Stomach smooth muscle (tissue), 2 donors: ENCODE data around the gene C16orf95.

Experiments
- H3K27ac ChIP-seq: one replicate; pipeline ENCODE4 v1.7.0; 2013; ENCODE audit warnings: mild to moderate bottlenecking, low read length, inconsistent platforms
- H3K27me3 ChIP-seq, 2 donors: one replicate each; pipeline ENCODE4 v1.7.0; 2013; ENCODE audit warnings: low read length in 2 of 2; ENCODE audit not compliant: insufficient read depth in 2 of 2, control insufficient read depth in 1 of 2
- H3K36me3 ChIP-seq, 2 donors: one replicate each; pipeline ENCODE4 v1.7.0; 2013; ENCODE audit warnings: low read length in 2 of 2; ENCODE audit not compliant: control insufficient read depth in 2 of 2, insufficient read depth in 2 of 2
- H3K4me1 ChIP-seq: one replicate; pipeline ENCODE4 v1.7.0; 2013; ENCODE audit warnings: low read length; ENCODE audit not compliant: control insufficient read depth, insufficient read depth
- H3K4me3 ChIP-seq, 2 donors: one replicate each; pipeline ENCODE4 v1.7.0; 2013; ENCODE audit warnings: low read length in 2 of 2
- H3K9ac ChIP-seq, 2 donors: one replicate each; pipeline ENCODE4 v1.7.0; 2013; ENCODE audit warnings: low read length in 2 of 2, mild to moderate bottlenecking in 1 of 2
- H3K9me3 ChIP-seq, 2 donors: one replicate each; pipeline ENCODE4 v1.7.0; 2013; ENCODE audit warnings: low read length in 2 of 2; ENCODE audit not compliant: control insufficient read depth in 2 of 2
- donor health status: healthy.
- donor health status: Pancreatic carcinoma.

Gene C16orf95

DNA sequence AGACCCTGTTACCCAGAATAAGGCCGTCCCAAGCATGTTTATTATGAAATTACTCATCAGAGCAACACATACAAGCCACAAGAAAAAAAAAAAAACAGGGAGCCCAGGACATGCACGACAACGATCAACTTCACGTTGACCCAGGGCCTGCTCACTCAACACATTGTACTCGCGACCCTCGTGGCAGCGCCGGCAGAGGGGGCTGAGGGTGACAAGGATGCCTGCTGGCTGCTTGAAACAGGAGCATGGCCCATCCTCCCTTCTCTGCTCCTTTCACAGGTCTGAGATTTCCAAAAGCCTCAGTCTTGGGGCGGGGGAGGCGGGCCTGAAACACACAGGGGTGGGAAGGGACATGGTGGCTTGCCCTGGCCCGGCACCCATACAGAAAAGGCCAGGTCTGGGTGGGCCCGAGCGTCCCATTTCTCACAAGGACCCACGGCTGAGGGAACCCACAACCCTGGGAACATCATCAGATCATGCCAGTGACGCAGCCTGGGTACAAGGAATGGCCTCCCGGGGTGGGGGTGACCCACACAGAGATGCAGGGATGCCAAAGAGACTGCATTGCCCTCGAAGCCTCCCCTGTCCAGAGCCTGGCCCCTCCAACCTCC lies 21.1 kb upstream of the C16orf95 start:
- no peaks in the 10 kb centered on the region for H3K4me1 ChIP-seq
- no peaks in the 10 kb centered on the region for H3K9me3 ChIP-seq
- no peak overlapping the region for H3K4me3 ChIP-seq
- H3K27me3 ChIP-seq: no peaks in the 10 kb centered on the region
- H3K27ac ChIP-seq: no peak overlapping the region
- no peak overlapping the region for H3K9ac ChIP-seq
- peaks cover 44 to 45% of the 10 kb centered on the region in 2 donors for H3K36me3 ChIP-seq

DNA sequence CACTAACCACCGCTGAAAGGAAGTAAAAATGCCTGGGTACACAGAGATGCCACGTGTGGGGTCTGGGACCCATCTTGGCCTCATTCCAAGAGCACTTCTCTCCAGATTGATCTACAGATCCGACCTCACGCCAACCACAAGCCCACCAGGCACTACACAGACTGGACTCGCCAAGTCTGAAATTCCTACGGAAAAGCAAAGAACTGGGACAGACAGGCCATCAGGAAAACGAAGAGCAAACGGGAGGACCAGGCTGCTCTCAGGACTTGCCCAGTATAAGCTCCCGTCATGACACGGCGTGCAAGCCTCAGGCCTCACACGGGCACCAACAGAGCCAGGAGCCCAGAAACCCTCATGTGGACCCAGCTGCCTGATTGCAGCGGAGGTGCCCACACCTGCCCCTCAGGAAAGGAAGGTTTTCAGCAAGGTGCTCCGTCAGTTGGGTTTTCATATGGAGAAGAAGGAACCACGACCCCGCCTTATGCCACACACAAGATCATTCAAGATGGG lies 20.1 kb upstream of the C16orf95 start:
- Histone ChIP-seq H3K27me3 (no peaks in the 10 kb centered on the region), H3K4me3 (no peak overlapping the region), H3K9ac (no peak overlapping the region), H3K4me1 (peaks cover 2% of the 10 kb centered on the region), H3K36me3 (peaks cover 36 to 37% of the 10 kb centered on the region in 2 donors), H3K9me3 (no peaks in the 10 kb centered on the region), H3K27ac (no peak overlapping the region)

DNA sequence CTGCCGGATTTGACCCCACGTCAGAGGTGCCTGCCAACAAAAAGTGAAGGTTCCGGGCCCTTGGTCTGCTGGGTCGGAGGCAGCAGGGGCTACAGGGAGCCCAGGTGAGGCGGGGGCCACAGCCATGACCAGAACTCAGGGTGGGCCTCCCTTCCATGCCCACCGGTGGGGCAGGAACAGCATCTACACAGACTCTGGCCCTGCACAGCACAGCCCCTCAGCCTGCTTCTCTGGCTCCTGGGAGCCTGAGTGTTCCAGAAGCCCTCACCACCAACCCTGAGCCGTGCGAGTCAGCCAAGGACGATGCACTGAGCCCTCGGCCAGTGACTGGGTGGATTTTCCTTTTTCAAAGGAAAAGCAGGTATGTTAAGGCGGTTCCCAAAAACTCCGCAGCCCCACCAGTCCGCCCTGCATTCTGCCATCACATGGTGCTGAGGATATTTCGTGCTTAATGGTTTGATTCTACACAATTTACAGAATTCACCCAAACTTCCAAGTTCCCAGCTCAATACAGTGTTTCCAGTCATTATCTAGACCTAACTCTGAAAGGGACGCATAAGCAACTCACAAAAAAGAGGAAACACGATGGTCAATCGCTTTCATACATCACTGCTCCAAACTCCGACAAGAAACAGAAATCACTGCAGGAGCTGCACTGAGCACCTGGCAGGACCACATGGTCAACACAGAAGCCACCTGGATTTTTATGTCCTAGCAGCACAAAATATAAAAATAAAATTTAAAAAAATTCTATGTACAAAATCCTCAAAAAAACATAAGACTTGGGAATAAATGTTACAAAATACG lies 19.4 kb upstream of the C16orf95 start:
- H3K9ac ChIP-seq: no peak overlapping the region
- no peak overlapping the region for H3K27ac ChIP-seq
- H3K4me1 ChIP-seq: peaks cover 4% of the 10 kb centered on the region
- no peaks in the 10 kb centered on the region for H3K27me3 ChIP-seq
- peaks cover 30% of the 10 kb centered on the region in 2 donors for H3K36me3 ChIP-seq
- no peak overlapping the region for H3K4me3 ChIP-seq
- H3K9me3 ChIP-seq: no peaks in the 10 kb centered on the region

DNA sequence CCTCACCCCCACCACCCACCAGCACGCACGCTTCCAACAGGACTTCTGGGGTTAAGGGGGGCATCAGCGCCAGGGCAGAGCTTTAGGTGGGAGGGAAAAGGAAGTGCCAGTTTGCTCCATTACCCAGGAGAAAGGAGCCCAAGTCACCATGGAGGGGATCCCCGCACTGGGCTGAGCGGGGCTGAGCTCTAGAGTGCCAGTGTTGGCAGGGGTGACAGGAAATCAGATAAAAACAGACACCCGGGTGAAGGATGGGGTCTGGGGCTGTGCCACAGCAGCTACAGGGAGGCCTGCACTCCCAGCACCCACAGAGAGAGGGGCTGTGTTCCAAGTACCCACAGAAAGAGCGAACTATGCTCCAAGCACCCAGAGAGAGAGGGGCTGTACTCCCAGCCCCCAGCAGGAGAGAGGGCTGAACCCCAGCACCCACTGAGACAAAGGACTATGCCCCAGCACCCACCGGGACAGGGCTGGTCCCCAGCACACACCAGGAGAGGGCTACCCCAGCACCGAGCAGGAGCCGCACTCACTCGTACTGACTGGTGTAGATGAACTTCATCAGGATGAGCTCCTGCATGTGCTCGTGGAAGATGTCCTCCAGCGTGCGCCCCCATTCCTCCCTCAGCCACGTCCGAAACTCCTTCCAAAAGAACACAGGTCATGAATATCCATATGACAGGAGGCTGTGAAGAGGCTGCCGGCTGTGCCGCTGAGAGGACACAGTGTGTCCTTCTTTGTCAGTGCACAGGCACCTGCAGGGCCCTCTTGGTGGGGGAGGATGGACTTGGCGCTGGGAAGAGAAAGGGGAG lies 18.6 kb upstream of the C16orf95 start:
- Histone ChIP-seq H3K27me3 (no peaks in the 10 kb centered on the region), H3K4me3 (no peak overlapping the region), H3K4me1 (peaks cover 6% of the 10 kb centered on the region), H3K9ac (no peak overlapping the region), H3K36me3 (peaks cover 33% of the 10 kb centered on the region in 2 donors), H3K9me3 (no peaks in the 10 kb centered on the region), H3K27ac (no peak overlapping the region)

DNA sequence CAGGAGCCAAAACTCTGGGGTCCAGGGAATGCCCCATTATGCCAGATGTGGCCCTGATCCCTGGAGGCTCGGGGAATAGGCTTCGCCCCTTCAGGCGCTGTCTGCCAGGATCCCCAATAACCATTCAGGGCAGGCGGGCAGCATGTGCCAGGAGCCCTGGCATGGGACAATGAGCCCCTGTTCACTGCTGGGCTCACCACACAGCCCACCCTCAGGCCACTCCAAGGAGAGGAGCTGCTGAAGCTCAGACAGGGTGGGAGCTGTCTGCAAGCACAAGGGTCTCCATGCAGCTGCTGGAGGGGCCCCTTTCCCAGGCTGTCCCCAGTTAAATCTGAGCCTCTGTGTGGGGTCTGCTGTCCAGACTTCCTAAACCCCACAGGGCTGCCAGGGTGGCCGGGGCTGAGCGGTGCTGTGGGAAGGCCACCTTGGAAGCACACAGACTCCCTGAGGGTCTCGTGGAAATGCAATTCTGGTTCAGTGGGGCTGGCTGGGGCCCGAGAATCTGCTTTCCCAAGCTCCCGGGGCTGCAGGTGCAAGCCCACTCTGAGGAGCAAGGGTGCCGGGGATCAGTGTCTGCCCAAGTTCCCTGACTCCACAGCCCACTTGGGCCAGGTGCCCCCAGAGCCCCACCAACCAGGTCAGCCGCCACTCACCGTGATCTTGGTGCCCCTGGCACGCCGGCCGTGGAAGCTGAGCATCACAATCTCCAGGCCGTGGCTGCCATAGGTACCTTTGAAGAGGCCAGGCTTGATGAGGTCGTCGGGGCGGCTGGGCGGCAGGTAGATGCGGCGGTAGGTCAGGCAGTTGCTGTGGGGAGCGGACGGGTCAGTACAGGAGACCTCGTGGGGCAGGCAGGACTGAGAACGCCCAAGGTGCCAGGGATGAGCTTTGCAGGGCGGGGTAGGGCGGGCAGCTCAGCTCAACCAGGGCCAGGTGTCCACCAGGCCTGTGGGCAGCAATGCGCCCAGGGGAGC lies 17.7 kb upstream of the C16orf95 start:
- H3K9me3 ChIP-seq: no peaks in the 10 kb centered on the region
- H3K4me3 ChIP-seq: no peak overlapping the region
- no peak overlapping the region for H3K27ac ChIP-seq
- no peak overlapping the region for H3K9ac ChIP-seq
- peaks cover 37 to 38% of the 10 kb centered on the region in 2 donors for H3K36me3 ChIP-seq
- peaks cover 6% of the 10 kb centered on the region for H3K4me1 ChIP-seq
- H3K27me3 ChIP-seq: no peaks in the 10 kb centered on the region

DNA sequence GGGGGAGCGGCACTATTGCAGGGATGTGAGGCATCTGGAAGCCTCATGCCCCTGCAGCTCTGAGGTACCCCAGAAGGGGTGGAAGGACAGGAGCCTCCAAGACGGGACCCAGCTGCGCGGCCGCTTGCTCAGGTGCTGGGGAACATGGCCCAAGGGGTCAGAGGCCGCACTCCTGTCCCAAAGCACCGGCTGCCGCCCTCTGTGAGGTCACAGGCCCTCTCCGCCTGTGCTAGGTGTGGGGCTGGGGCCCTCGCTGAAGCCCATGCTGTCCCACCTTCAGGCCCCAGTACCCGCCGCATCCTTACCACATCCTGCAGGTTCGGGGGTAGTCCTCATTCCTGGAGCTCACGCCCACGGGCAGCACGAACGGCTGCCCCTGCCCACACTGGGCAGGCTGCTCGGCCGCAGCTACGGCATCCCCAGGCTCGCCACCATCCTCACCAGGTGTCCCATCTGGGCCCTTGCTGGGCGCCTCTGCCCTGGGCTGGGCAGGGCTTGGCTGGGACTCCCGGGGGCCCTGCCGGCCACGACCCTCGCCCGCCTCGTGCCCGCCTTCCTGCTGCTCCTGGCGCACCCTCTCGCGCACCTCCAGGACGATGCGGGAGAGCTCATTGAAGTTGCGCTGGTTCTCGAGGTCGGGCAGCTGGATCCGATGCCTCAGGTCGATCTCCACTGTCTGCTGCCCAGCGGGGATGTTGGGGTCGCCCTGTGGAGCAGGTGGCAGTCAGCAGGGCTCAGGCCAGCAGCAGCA lies 16.6 kb upstream of the C16orf95 start:
- Histone ChIP-seq H3K4me3 (no peak overlapping the region), H3K9ac (no peak overlapping the region), H3K27me3 (no peaks in the 10 kb centered on the region), H3K27ac (no peak overlapping the region), H3K36me3 (peaks cover 35 to 41% of the 10 kb centered on the region in 2 donors), H3K4me1 (peaks cover 6% of the 10 kb centered on the region), H3K9me3 (no peaks in the 10 kb centered on the region)

DNA sequence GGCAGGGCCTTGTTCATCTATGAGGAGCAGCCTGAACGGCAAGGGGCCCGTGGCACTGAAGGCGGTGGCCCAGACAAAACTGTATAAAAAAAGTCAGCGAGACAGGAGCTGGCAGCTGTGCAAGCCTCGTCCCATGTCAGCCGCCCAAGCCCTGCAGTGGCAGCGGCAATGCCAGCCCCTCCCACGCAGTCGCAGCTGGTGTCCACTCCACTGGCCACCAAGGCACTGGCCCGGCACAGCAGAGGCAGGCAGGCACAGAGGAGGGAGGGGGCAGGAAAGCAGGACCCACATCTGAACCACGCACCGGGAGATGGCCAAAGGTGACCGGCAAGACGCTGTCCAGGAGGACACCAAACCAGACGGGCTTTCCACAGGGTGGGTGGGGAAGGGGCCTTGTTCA lies 15.9 kb upstream of the C16orf95 start:
- Histone ChIP-seq H3K36me3 (peaks cover 39 to 43% of the 10 kb centered on the region in 2 donors), H3K27me3 (no peaks in the 10 kb centered on the region), H3K9me3 (no peaks in the 10 kb centered on the region), H3K27ac (no peak overlapping the region), H3K4me1 (peaks cover 7% of the 10 kb centered on the region), H3K4me3 (no peak overlapping the region), H3K9ac (no peak overlapping the region)

DNA sequence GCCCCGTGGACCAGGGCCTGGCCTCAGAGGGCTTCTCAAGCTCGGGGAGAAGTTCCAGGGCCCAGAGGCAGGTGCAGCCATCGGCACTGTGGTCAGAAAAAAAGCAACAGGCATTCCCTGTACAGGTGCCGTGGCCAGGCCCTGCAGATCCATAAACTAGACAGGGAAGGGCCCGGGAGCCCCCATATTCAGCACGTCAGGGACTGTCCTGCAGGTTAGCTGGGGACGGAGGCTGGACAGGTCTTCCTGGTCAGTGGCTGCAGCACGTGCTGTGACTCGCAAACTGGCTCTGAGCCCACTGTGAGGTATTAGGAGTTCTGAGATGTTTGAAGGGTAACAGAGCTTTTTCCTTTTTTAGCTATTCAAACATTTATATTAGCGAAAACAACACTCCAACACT lies 15.0 kb upstream of the C16orf95 start:
- peaks cover 9% of the 10 kb centered on the region for H3K4me1 ChIP-seq
- H3K4me3 ChIP-seq: no peak overlapping the region
- no peaks in the 10 kb centered on the region for H3K9me3 ChIP-seq
- no peaks in the 10 kb centered on the region for H3K27me3 ChIP-seq
- H3K36me3 ChIP-seq: peaks cover 39 to 43% of the 10 kb centered on the region in 2 donors
- H3K27ac ChIP-seq: no peak overlapping the region
- H3K9ac ChIP-seq: no peak overlapping the region

DNA sequence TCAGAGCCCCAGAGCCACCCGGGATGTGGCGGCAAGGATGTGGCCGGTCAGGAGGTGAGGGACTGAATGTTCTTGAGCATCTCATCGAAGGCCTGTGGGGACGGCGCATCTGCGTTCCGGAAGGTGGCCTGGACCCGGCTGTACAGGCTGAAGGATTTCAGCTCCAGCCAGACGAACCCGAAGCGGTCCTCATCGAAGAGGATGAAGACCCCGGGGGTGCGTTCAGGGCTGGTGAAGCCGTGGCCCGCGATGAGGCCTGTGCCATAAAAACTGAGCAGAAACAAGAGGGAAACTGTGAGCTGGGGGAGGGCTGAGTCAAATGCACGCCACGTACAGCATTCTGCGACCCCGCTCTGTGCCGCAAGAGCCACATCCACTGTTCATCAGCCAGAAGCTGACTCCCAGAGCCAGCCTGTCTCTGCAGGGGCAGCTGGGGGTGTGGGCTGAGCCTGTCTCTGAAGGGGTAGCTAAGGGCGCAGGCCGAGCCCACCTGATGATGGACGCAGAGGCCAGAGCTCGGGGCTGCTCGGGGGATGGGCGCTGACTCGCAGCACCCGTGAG lies 14.1 kb upstream of the C16orf95 start:
- Histone ChIP-seq H3K4me1 (peaks cover 12% of the 10 kb centered on the region), H3K4me3 (no peak overlapping the region), H3K9ac (no peak overlapping the region), H3K36me3 (peaks cover 39 to 45% of the 10 kb centered on the region in 2 donors), H3K27ac (no peak overlapping the region), H3K9me3 (no peaks in the 10 kb centered on the region), H3K27me3 (no peaks in the 10 kb centered on the region)
